VCaP (cell line): Measurements from ENCODE around the gene ARRDC3.

ENCODE experiments used
- H3K27ac ChIP-seq: fragments of 450-650 bp; 2 replicates; pipeline ENCODE4 v1.5.1; 2017
- TF ChIP-seq, protein P1 (sequence below): fragments of 450-650 bp; conservative IDR thresholded peaks from 2 replicates; pipeline ENCODE4 v1.5.1; 2017; ENCODE audit warnings: mild to moderate bottlenecking, moderate library complexity

The ARRDC3 gene

GRCh38 chr5:91383027-91383955, at the start of gene ARRDC3:
Gene ARRDC3, minus strand, starts transcription at chr5:91383317. Its CDS starts 225 bp downstream, at chr5:91383092.
- H3K27ac ChIP-seq = peak within 1 kb of the TSS; percentile 98
- TF ChIP-seq, protein P1, sequence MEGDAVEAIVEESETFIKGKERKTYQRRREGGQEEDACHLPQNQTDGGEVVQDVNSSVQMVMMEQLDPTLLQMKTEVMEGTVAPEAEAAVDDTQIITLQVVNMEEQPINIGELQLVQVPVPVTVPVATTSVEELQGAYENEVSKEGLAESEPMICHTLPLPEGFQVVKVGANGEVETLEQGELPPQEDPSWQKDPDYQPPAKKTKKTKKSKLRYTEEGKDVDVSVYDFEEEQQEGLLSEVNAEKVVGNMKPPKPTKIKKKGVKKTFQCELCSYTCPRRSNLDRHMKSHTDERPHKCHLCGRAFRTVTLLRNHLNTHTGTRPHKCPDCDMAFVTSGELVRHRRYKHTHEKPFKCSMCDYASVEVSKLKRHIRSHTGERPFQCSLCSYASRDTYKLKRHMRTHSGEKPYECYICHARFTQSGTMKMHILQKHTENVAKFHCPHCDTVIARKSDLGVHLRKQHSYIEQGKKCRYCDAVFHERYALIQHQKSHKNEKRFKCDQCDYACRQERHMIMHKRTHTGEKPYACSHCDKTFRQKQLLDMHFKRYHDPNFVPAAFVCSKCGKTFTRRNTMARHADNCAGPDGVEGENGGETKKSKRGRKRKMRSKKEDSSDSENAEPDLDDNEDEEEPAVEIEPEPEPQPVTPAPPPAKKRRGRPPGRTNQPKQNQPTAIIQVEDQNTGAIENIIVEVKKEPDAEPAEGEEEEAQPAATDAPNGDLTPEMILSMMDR = no peak

GRCh38 chr5:91430949-91431348, 47.8 kb upstream of the ARRDC3 start:
- H3K27ac ChIP-seq = no peak overlapping the region
- TF ChIP-seq, protein P1 = no peak

GRCh38 chr5:91424638-91425436, 41.7 kb upstream of the ARRDC3 start:
- peak overlapping the region; percentile 34; the same call in 1 of the 2 replicates for H3K27ac ChIP-seq

DNA sequence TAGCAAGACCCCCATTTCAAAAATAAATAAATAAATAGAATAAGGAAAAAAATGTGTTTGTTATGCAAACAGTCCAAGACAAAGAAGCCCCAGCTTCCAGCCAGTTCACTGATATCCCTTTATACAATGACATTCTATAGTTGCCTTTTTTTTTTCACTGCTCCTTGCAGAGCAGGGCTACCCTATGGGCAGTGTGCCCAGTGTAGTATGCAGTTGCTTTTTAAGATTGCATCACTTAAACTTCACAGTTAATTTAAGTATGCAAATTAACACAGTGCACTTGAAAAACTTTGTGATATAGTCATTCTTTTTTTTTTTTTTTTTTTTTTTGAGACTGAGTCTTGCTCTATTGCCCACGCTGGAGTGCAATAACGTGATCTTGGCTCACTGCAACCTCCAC, 40.8 kb upstream of the ARRDC3 start:
- TF ChIP-seq, protein P1 = no peak
- H3K27ac ChIP-seq = no peak overlapping the region

More at GRCh38 chr5:91424638-91425436, 41.7 kb upstream of the ARRDC3 start:
- TF ChIP-seq, protein P1 = no peak

DNA sequence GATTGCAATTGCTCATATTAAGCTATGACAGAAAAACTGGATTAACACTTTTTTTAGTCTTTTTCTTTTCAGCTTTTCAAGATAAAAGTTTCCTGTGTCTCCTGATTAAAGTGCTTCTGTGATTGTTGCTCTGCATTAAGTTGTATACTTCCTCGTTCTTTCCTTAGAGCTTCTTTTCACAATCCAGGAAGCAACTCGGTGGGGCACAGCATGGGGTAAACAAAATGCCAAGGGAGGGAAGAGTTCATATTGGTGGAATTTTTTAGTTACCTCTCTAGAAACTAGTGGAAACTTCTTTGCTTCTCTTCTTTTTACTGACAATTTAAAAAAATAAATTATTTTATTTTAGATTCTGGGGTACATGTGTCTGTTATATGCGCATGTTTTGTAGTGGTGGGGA, 37.8 kb upstream of the ARRDC3 start:
- TF ChIP-seq, protein P1 = no peak

DNA sequence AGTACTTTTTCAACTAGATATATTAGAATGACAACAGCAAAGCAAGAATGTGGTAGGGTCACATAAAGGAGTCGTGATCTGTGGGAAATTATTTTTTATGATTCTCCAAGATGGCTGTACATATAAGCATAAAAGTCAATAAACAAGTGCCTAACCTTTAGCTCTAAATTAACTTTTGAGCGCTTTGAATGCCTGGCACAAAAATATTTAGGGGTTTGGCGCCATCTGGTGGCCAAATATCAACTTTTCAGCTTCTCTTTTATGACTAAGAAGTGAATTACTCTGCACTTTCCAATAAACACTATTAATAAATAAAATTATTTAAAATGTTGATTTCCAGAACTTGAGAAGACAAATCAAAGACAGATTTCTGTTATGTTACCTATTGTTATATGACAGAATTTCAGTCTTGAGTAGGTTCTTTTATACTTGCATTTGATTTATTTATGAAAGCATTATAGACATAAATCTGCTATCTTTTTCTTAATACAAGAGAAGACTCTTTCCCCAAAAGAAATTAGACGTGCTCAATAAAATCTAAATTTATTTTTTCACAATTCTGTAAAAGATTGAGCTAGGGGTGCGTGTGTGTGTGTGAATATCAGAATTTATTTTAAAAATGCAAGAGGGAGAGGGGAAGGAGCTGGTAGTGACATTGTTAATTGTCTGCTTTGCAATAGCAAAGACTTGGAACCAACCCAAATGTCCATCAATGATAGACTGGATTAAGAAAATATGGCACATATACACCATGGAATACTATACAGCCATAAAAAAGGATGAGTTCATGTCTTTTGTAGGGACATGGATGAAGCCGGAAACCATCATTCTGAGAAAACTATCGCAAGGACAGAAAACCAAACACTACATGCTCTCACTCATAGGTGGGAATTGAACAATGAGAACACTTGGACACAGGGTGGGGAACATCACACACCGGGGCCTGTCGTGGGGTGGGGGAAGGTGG, 36.7 kb upstream of the ARRDC3 start:
- H3K27ac ChIP-seq = no peak overlapping the region
- TF ChIP-seq, protein P1 = peak; percentile 76

More for the DNA sequence above, 37.8 kb upstream of the ARRDC3 start:
- H3K27ac ChIP-seq = no peak overlapping the region
